Heart right ventricle (tissue), 16 donors: ENCODE results near the gene LSAMP. TPM values are rescaled to one million over a fixed set of nuclear protein-coding genes. Genes with fewer than 3 reads are reported as not detected.

Experiments
- ATAC-seq, 8 donors: fragments of 200-7000 bp; cut with Tn5 transposase; one replicate each; pipeline ENCODE4 v1.9.1; 2020; ENCODE audit warnings: mild to moderate bottlenecking in 8 of 8, moderate library complexity in 8 of 8, moderate number of reproducible peaks in 1 of 8
- DNase-seq, 2 donors: peaks; one replicate each; pipeline ENCODE4 v3.0.0-alpha.2; 2020
- H3K27ac ChIP-seq, 10 donors: fragments of 200-600 bp; sonication (generic) in 2 of 10; one replicate each; pipeline versions ENCODE4 v1.5.0 to v1.8.0; 2020 to 2022; ENCODE audit warnings: mild to moderate bottlenecking in 3 of 10
- H3K27me3 ChIP-seq, 7 donors: fragments of 200-600 bp; one replicate each; pipeline ENCODE4 v1.8.0; 2021 to 2022; ENCODE audit warnings: mild to moderate bottlenecking in 2 of 7
- H3K36me3 ChIP-seq, 9 donors: fragments of 200-600 bp; sonication (generic) in 1 of 9; one replicate each; pipeline versions ENCODE4 v1.5.0 to v1.8.0; 2020 to 2022; ENCODE audit warnings: mild to moderate bottlenecking in 2 of 9
- H3K4me1 ChIP-seq, 9 donors: fragments of 200-600 bp; sonication (generic) in 1 of 9; one replicate each; pipeline versions ENCODE4 v1.5.0 to v1.8.0; 2020 to 2022; ENCODE audit warnings: mild to moderate bottlenecking in 4 of 9
- H3K4me3 ChIP-seq, 10 donors: fragments of 200-600 bp; sonication (generic) in 2 of 10; one replicate each; pipeline versions ENCODE4 v1.5.0 to v1.8.0; 2020 to 2022; ENCODE audit warnings: mild to moderate bottlenecking in 7 of 10, moderate library complexity in 2 of 10
- H3K9me3 ChIP-seq, 11 donors: fragments of 200-600 bp in 10 of 11; sonication (generic) in 2 of 11; one replicate each; pipeline versions ENCODE4 v1.5.0 to v1.8.0; 2013 to 2022; ENCODE audit warnings: mild to moderate bottlenecking in 2 of 11, control low read depth in 1 of 11, moderate library complexity in 1 of 11
- WGBS, 2 donors: extraction: QIAGEN DNeasy Blood & Tissue Kit; methylation state at CpG; one replicate each; pipeline ENCODE4 v1.1.7; 2013; ENCODE audit warnings: inconsistent platforms in 1 of 2; 5-methylcytosine and 5-hydroxymethylcytosine counted together
- intact Hi-C, 10 donors: fragments of 100-400 bp; cut with DNase I; formaldehyde crosslinking; loops; one replicate each; pipeline versions ENCODE4 v1.11.1 to v1.14.2; 2022
- polyA plus RNA-seq, 2 donors: library from polyadenylated mRNA; stranded (reverse); fragments of 200-250 nt; gene quantifications; one replicate each; pipeline ENCODE4 v1.2.3, GENCODE V29; 2013
- total RNA-seq, 10 donors: library from RNA; stranded (reverse); fragmentation: NEBNext Ultra II Directional in 3 of 10; extraction: Animal tissue kit (Norgen Biotek cat#: 25700) in 3 of 10; gene quantifications; one replicate each; pipeline versions ENCODE4 v1.2.1 to v1.2.4, GENCODE V29; 2021 to 2023
- TF ChIP-seq, protein P1 (sequence below), 9 donors: fragments of 200-600 bp; sonication (generic) in 2 of 9; IDR thresholded peaks; one replicate each; pipeline versions ENCODE4 v1.5.0 to v1.8.0; 2021 to 2022; ENCODE audit warnings: antibody characterized with exemption in 9 of 9, mild to moderate bottlenecking in 5 of 9, moderate library complexity in 1 of 9
- donor health status: Arrhythmogenic right ventricular cardiomyopathy.
- donor health status: ischemic (EF 13 %, LVEDD 7.1; RV severe dilation, severe dysfunction).
- donor health status: healthy with polysubstance abuse.
- donor health status: DM: no; HTN: yes; CAD: no.
- donor health status: DM: no; HTN: no; CAD: no.
- donor health status: ischemic (EF 25% LVEDD 6.9; RV normal size, moderate dysfunction).
- donor health status: ischemic (EF 25% LVEDD 5.7; RV mildly dilated, moderate dysfunction).
- donor health status: healthy.
- donor health status: DM: yes; HTN: yes; CAD: no.
- donor health status: Ischemic cardiomyopathy.
- donor health status: ischemic (EF 35%, LVEDD 5.7; RV mildly dilated, moderate dysfunction).
- donor health status: nonischemic (EF 11% LVEDD 7.7; RV severe dilation, severe dysfunction).
- donor health status: DM: yes; HTN: yes; CAD: no.
- donor health status: PGD.
- donor health status: ischemic (EF 29% LVEDD 5.4; RV normal size, mild dysfunction).
- donor health status: nonischemic (EF 23%, LVEDD 6.1; RV moderate dilation, normal function).

LSAMP gene
- total and polyA plus RNA-seq, 12 donors: 0.51 to 9.0 (median 5.4) TPM

GRCh38 chr3:116337229-116337628, 108.1 kb downstream of the LSAMP start:
- Histone ChIP-seq H3K9me3 (peaks cover 0 to 17% (median 3%) of the 10 kb centered on the region in 11 donors), H3K4me1 (peaks cover 0 to 8% (median 0%) of the 10 kb centered on the region in 9 donors), H3K4me3 (no peak overlapping the region), H3K27ac (no peak overlapping the region), H3K27me3 (no peaks in the 10 kb centered on the region), H3K36me3 (no peaks in the 10 kb centered on the region)
- TF ChIP-seq, protein P1, sequence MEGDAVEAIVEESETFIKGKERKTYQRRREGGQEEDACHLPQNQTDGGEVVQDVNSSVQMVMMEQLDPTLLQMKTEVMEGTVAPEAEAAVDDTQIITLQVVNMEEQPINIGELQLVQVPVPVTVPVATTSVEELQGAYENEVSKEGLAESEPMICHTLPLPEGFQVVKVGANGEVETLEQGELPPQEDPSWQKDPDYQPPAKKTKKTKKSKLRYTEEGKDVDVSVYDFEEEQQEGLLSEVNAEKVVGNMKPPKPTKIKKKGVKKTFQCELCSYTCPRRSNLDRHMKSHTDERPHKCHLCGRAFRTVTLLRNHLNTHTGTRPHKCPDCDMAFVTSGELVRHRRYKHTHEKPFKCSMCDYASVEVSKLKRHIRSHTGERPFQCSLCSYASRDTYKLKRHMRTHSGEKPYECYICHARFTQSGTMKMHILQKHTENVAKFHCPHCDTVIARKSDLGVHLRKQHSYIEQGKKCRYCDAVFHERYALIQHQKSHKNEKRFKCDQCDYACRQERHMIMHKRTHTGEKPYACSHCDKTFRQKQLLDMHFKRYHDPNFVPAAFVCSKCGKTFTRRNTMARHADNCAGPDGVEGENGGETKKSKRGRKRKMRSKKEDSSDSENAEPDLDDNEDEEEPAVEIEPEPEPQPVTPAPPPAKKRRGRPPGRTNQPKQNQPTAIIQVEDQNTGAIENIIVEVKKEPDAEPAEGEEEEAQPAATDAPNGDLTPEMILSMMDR (IDR thresholded peaks at IDR 0.05): no peak
- intact Hi-C loops: no loop called here
- WGBS, 2 donors: 73 to 74% methylated on average over 1 of the region's 1 CpG
- ATAC-seq (no peak), DNase-seq (no peak)

- intact Hi-C loops: no loop called here
- H3K27me3 ChIP-seq: no peaks in the 10 kb centered on the region
- TF ChIP-seq, protein P1 (IDR thresholded peaks at IDR 0.05): no peak
- H3K4me3 ChIP-seq: no peak overlapping the region
- H3K9me3 ChIP-seq: peaks cover 0 to 29% (median 5%) of the 10 kb centered on the region in 11 donors
- DNase-seq (no peak), ATAC-seq (no peak)
- H3K4me1 ChIP-seq: no peaks in the 10 kb centered on the region
- no peaks in the 10 kb centered on the region for H3K36me3 ChIP-seq
- H3K27ac ChIP-seq: no peak overlapping the region
- 67 to 81% methylated on average over 1 of the region's 1 CpG for WGBS, 2 donors
Measured at GRCh38 chr3:116331380-116331779, 113.9 kb downstream of the LSAMP start.

DNA sequence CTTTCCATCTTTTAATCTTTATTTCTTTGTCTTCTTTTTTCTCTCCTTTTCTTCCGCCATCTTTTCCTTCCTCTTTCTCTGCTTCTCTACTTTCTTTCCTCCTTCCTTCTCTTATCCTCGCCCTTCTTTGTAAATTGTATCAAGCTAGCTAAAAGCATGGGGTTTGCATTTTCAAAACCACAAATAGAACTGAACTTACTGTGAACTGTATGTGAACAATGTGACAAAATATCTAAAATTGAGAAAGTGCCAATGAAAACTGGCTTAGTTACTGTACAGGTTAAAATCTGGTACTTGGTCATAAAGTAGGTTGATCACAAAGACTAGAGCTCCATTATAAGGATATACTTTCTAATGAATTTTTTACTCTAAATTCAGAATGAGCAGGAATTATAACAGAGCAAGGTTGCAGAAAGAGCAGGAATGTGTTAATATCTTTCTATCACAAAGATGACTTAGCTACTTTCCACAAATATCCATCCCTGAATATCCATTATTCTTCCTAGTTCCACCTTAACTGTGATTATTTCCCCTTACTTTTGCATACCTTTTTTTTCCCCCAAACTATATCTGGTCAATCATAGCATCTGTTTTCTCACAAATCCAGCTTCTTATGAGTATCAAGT, 122.4 kb downstream of the LSAMP start:
- Histone ChIP-seq H3K4me1 (no peaks in the 10 kb centered on the region), H3K9me3 (no peaks in the 10 kb centered on the region), H3K27me3 (no peaks in the 10 kb centered on the region), H3K36me3 (no peaks in the 10 kb centered on the region), H3K27ac (no peak overlapping the region), H3K4me3 (no peak overlapping the region)
- 84 to 85% methylated on average over 2 of the region's 2 CpGs for WGBS, 2 donors
- intact Hi-C loops: no loop called here
- ATAC-seq: no peak
- TF ChIP-seq, protein P1 (IDR thresholded peaks at IDR 0.05): no peak
- DNase-seq: no peak

- Histone ChIP-seq H3K27ac (no peak overlapping the region), H3K4me3 (no peak overlapping the region), H3K27me3 (no peaks in the 10 kb centered on the region), H3K9me3 (no peaks in the 10 kb centered on the region), H3K36me3 (no peaks in the 10 kb centered on the region), H3K4me1 (peaks cover 0 to 15% (median 0%) of the 10 kb centered on the region in 9 donors)
- intact Hi-C loops: no loop called here
- 89 to 96% methylated on average over 1 of the region's 1 CpG for WGBS, 2 donors
- no peak for DNase-seq
- ATAC-seq: no peak
- TF ChIP-seq, protein P1 (IDR thresholded peaks at IDR 0.05): no peak
Measured at GRCh38 chr3:116318370-116318769, 126.9 kb downstream of the LSAMP start.
